Measurements from ENCODE around the gene MYH11. TPM values are rescaled to one million over a fixed set of nuclear protein-coding genes. Genes with fewer than 3 reads are reported as not detected.

Gene MYH11
- total and polyA plus RNA-seq, 2 experiments from 2014 or later = 1.6 to 5.9 TPM

DNA sequence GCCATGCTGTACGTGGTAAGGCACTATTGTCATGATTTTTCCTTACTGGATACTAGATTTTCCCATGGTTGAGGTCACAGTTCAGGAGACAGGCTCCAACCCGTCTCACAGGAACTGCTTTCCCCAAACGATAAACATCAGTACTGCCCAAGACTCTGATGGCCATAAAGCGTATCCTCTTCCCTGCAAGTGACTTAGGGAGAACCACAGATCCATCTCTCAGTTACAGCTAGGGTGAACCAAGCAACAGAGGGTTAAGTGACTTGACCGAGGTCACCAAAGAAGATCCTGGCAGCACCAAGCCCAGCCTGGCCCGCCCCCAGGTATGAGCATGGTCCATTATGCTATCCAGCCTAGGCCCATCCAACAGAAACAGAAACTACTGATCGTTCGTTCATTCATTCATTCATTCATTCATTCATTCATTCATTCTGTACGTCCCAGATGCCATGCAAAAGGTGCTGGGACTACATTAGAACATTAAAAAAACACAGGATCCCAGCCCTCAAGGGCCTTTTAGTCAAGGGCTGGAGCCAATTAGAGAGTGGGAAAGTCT, 31.0 kb downstream of the MYH11 start:
- ATAC-seq (no peak), DNase-seq (ENCODE audit: low spot score) (no peak)
- Histone ChIP-seq H3F3A (replicated peaks; ENCODE audit: low read depth) (no peaks in the 10 kb centered on the region), H3K27me3 (ENCODE audit: insufficient read depth) (no peaks in the 10 kb centered on the region), H3K4me2 (no peak overlapping the region), H4K20me1 (replicated peaks; ENCODE audit: insufficient read depth) (no peaks in the 10 kb centered on the region), H3K27ac (ENCODE audit: low read depth) (no peak overlapping the region), H2AFZ (no peak overlapping the region), H3K9me2 (ENCODE audit: insufficient read depth) (no peaks in the 10 kb centered on the region), H3K36me3 (ENCODE audit: insufficient read depth) (no peaks in the 10 kb centered on the region), H3K79me2 (replicated peaks; ENCODE audit: insufficient read depth) (no peaks in the 10 kb centered on the region), H3K4me1 (ENCODE audit: insufficient read depth) (no peaks in the 10 kb centered on the region), H3K4me3 (no peak overlapping the region)
- H3K9me3 Mint-ChIP-seq = no peaks in the 10 kb centered on the region
- no peak for TF ChIP-seq ZNF114 (CRISPR knock-in tag; IDR thresholded peaks at IDR 0.05)
- TF ChIP-seq, protein P1, sequence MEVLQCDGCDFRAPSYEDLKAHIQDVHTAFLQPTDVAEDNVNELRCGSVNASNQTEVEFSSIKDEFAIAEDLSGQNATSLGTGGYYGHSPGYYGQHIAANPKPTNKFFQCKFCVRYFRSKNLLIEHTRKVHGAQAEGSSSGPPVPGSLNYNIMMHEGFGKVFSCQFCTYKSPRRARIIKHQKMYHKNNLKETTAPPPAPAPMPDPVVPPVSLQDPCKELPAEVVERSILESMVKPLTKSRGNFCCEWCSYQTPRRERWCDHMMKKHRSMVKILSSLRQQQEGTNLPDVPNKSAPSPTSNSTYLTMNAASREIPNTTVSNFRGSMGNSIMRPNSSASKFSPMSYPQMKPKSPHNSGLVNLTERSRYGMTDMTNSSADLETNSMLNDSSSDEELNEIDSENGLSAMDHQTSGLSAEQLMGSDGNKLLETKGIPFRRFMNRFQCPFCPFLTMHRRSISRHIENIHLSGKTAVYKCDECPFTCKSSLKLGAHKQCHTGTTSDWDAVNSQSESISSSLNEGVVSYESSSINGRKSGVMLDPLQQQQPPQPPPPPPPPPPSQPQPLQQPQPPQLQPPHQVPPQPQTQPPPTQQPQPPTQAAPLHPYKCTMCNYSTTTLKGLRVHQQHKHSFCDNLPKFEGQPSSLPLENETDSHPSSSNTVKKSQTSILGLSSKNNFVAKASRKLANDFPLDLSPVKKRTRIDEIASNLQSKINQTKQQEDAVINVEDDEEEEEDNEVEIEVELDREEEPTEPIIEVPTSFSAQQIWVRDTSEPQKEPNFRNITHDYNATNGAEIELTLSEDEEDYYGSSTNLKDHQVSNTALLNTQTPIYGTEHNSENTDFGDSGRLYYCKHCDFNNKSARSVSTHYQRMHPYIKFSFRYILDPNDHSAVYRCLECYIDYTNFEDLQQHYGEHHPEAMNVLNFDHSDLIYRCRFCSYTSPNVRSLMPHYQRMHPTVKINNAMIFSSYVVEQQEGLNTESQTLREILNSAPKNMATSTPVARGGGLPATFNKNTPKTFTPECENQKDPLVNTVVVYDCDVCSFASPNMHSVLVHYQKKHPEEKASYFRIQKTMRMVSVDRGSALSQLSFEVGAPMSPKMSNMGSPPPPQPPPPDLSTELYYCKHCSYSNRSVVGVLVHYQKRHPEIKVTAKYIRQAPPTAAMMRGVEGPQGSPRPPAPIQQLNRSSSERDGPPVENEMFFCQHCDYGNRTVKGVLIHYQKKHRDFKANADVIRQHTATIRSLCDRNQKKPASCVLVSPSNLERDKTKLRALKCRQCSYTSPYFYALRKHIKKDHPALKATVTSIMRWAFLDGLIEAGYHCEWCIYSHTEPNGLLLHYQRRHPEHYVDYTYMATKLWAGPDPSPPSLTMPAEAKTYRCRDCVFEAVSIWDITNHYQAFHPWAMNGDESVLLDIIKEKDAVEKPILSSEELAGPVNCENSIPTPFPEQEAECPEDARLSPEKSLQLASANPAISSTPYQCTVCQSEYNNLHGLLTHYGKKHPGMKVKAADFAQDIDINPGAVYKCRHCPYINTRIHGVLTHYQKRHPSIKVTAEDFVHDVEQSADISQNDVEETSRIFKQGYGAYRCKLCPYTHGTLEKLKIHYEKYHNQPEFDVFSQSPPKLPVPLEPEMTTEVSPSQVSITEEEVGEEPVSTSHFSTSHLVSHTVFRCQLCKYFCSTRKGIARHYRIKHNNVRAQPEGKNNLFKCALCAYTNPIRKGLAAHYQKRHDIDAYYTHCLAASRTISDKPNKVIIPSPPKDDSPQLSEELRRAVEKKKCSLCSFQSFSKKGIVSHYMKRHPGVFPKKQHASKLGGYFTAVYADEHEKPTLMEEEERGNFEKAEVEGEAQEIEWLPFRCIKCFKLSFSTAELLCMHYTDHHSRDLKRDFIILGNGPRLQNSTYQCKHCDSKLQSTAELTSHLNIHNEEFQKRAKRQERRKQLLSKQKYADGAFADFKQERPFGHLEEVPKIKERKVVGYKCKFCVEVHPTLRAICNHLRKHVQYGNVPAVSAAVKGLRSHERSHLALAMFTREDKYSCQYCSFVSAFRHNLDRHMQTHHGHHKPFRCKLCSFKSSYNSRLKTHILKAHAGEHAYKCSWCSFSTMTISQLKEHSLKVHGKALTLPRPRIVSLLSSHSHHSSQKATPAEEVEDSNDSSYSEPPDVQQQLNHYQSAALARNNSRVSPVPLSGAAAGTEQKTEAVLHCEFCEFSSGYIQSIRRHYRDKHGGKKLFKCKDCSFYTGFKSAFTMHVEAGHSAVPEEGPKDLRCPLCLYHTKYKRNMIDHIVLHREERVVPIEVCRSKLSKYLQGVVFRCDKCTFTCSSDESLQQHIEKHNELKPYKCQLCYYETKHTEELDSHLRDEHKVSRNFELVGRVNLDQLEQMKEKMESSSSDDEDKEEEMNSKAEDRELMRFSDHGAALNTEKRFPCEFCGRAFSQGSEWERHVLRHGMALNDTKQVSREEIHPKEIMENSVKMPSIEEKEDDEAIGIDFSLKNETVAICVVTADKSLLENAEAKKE (CRISPR knock-in tag; IDR thresholded peaks at IDR 0.05) = no peak
- no peak for TF ChIP-seq STAT1 (IDR thresholded peaks at IDR 0.05; ENCODE audit: unreplicated experiment)
- no peak for TF ChIP-seq NANOG (IDR thresholded peaks at IDR 0.05; ENCODE audit: borderline replicate concordance)
- TF ChIP-seq EZH2phosphoT487 (IDR thresholded peaks at IDR 0.05; ENCODE audit: unreplicated experiment) = no peak
- no peak for TF ChIP-seq JUNB (IDR thresholded peaks at IDR 0.05; ENCODE audit: unreplicated experiment)
- no peak for TF ChIP-seq ZNF331 (CRISPR knock-in tag; IDR thresholded peaks at IDR 0.05; ENCODE audit: low read depth)
- TF ChIP-seq EZH2 (IDR thresholded peaks at IDR 0.05; ENCODE audit: low read depth, unreplicated experiment) = no peak
- TF ChIP-seq, protein P2, sequence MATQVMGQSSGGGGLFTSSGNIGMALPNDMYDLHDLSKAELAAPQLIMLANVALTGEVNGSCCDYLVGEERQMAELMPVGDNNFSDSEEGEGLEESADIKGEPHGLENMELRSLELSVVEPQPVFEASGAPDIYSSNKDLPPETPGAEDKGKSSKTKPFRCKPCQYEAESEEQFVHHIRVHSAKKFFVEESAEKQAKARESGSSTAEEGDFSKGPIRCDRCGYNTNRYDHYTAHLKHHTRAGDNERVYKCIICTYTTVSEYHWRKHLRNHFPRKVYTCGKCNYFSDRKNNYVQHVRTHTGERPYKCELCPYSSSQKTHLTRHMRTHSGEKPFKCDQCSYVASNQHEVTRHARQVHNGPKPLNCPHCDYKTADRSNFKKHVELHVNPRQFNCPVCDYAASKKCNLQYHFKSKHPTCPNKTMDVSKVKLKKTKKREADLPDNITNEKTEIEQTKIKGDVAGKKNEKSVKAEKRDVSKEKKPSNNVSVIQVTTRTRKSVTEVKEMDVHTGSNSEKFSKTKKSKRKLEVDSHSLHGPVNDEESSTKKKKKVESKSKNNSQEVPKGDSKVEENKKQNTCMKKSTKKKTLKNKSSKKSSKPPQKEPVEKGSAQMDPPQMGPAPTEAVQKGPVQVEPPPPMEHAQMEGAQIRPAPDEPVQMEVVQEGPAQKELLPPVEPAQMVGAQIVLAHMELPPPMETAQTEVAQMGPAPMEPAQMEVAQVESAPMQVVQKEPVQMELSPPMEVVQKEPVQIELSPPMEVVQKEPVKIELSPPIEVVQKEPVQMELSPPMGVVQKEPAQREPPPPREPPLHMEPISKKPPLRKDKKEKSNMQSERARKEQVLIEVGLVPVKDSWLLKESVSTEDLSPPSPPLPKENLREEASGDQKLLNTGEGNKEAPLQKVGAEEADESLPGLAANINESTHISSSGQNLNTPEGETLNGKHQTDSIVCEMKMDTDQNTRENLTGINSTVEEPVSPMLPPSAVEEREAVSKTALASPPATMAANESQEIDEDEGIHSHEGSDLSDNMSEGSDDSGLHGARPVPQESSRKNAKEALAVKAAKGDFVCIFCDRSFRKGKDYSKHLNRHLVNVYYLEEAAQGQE (IDR thresholded peaks at IDR 0.05; ENCODE audit: unreplicated experiment) = no peak
- TF ChIP-seq POLR2AphosphoS5 (IDR thresholded peaks at IDR 0.05; ENCODE audit: low read depth) = no peak
- TF ChIP-seq, protein P3, sequence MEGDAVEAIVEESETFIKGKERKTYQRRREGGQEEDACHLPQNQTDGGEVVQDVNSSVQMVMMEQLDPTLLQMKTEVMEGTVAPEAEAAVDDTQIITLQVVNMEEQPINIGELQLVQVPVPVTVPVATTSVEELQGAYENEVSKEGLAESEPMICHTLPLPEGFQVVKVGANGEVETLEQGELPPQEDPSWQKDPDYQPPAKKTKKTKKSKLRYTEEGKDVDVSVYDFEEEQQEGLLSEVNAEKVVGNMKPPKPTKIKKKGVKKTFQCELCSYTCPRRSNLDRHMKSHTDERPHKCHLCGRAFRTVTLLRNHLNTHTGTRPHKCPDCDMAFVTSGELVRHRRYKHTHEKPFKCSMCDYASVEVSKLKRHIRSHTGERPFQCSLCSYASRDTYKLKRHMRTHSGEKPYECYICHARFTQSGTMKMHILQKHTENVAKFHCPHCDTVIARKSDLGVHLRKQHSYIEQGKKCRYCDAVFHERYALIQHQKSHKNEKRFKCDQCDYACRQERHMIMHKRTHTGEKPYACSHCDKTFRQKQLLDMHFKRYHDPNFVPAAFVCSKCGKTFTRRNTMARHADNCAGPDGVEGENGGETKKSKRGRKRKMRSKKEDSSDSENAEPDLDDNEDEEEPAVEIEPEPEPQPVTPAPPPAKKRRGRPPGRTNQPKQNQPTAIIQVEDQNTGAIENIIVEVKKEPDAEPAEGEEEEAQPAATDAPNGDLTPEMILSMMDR (conservative IDR thresholded peaks at IDR 0.05; ENCODE audit: low read depth in 2 of 2) = no peak
- TF ChIP-seq CREB1 (CRISPR knock-in tag; IDR thresholded peaks at IDR 0.05; ENCODE audit: low read depth) = no peak
- TF ChIP-seq, protein P4, sequence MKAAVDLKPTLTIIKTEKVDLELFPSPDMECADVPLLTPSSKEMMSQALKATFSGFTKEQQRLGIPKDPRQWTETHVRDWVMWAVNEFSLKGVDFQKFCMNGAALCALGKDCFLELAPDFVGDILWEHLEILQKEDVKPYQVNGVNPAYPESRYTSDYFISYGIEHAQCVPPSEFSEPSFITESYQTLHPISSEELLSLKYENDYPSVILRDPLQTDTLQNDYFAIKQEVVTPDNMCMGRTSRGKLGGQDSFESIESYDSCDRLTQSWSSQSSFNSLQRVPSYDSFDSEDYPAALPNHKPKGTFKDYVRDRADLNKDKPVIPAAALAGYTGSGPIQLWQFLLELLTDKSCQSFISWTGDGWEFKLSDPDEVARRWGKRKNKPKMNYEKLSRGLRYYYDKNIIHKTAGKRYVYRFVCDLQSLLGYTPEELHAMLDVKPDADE (IDR thresholded peaks at IDR 0.05) = no peak
- no peak overlapping the region for H3K4me3 Mint-ChIP-seq
- peaks cover 1% of the 10 kb centered on the region for H3K27me3 Mint-ChIP-seq (ENCODE audit: insufficient read depth, low read depth, poor library complexity)
- no peak overlapping the region for H3K27ac Mint-ChIP-seq
- H3K36me3 Mint-ChIP-seq (ENCODE audit: low read depth) = no peaks in the 10 kb centered on the region
- H3K4me1 Mint-ChIP-seq = no peaks in the 10 kb centered on the region
